Right ventricle myocardium inferior (tissue), 1 donor: ENCODE data around the gene NRAS. TPM values are rescaled to one million over a fixed set of nuclear protein-coding genes. Genes with fewer than 3 reads are reported as not detected.

Experiments used
- ATAC-seq: fragments of 200-7000 bp; cut with Tn5 transposase; one replicate; pipeline ENCODE4 v1.9.1; 2020; ENCODE audit warnings: mild to moderate bottlenecking, moderate library complexity
- DNase-seq: peaks from one replicate; pipeline ENCODE4 v3.0.0; 2021; ENCODE audit errors: missing footprints
- intact Hi-C: fragments of 100-400 bp; cut with DNase I; formaldehyde crosslinking; loops from one replicate; pipeline ENCODE4 v1.11.0; 2022
- total RNA-seq: library from RNA; stranded (reverse); fragmentation: NEBNext Ultra II Directional; extraction: Animal tissue kit (Norgen Biotek cat#: 25700); gene quantifications from one replicate; pipeline ENCODE4 v1.2.1, GENCODE V29; 2021
- donor health status: DM: no; HTN: yes; CAD: no; lungs with severe emphysema.

NRAS gene
- total RNA-seq, 1 donor from 2014 or later = 7.2 TPM

- ATAC-seq (no peak), DNase-seq (no peak)
- intact Hi-C loops = no loop called here
Measured at GRCh38 chr1:114694540-114695310, 21.8 kb downstream of the NRAS start.

DNA sequence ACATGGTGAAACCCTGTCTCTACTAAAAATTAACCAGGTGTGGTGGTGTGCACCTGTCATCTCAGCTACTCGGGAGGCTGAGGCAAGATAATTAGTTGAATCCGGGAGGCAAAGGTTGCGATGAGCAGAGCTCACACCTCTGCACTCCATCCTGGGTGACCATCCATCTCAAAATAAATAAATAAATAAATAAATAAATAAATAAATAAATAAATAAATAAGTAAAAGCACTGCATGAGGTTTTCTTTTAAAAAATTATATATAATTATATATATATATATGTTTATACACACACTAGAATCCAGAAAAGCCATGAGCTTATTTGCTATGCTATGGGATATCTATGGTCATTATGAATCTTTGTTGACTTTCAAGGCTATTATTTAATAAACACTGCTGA lies 23.6 kb downstream of the NRAS start:
- no peak for DNase-seq
- no peak for ATAC-seq

GRCh38 chr1:114691061-114691460 lies 25.5 kb downstream of the NRAS start:
- intact Hi-C loops = no loop called here
- no peak for DNase-seq
- ATAC-seq = no peak

More for the DNA sequence above, 23.6 kb downstream of the NRAS start:
- intact Hi-C loops = no loop called here

DNA sequence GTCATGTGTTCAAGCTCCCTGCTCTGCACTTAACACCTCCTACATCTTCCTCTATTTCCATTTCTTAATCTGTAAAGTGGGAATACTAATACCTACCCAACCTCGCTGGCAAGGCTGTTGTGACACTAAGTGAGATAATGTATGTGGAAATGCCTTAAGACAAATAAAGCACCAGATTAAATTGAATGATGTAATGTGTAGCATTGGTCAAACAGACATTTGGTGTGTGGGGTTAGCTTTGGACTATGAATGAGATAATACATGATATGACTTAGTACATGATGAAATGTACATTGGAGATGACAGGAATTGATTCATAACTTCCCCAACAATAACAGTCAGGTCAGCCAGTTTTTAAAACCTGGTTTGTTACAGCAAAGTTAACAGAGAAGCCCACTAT lies 26.4 kb downstream of the NRAS start:
- no peak for DNase-seq
- no peak for ATAC-seq
- intact Hi-C loops = no loop called here

DNA sequence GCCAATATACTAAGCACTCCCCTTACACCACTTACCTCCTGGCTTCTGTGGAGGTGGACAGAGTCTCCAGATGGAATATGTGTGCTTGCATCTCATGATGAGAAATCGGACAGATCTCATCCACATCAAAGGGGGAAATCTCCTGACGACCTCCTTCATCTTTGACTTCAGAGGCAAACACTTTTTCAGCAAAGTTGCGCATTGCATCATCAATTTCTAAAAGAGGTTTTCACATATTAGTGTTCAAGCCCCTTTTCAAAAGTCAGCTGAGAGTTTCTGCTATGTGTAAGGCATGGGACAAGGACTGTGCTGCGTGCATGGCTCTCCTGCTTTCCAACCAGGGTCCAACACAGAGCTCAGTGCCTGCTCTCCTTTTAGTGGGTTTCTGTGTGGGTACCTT lies 28.0 kb downstream of the NRAS start:
- intact Hi-C loops = no loop called here
- no peak for ATAC-seq
- DNase-seq = no peak

DNA sequence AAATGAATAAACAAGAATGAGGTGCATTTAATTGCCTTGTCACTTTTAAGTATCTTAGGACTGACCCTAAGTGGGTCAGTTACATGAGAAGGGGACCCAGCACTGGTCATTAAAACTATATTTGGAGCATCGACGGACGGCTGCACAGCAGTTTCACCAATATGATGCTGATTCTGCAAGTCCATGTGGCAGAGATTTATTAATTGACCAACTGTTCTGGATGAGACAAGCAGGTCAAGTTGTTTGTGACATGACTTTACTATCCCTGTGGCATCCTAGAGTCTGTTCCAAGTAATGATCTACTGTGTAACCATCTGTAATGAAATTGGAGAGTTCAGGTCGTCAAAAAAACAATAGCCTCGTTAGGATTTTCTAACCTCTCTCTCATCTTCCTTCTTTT lies 30.7 kb downstream of the NRAS start:
- intact Hi-C loops = no loop called here
- no peak for ATAC-seq

GRCh38 chr1:114677691-114678090 lies 38.9 kb downstream of the NRAS start:
- DNase-seq = no peak
- ATAC-seq = no peak
- intact Hi-C loops = no loop called here

More for the DNA sequence above, 30.7 kb downstream of the NRAS start:
- no peak for DNase-seq

GRCh38 chr1:114676115-114676514 lies 40.5 kb downstream of the NRAS start:
- DNase-seq (no peak), ATAC-seq (no peak)
- intact Hi-C loops = no loop called here

DNA sequence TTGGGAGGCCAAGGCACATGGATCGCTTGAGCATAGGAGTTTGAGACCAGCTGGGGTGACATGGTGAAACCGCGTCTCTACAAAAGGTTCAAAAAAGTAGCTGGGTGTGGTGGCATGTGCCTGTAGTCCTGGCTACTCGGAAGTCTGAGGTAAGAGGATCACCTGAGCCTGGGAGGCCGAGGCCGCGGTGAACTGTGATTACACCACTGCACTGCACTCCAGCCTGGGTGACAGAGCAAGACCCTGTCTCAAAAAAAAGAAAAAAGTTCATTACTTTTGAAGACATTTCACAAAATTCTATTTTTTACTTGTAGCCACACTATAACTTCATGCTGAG lies 44.7 kb downstream of the NRAS start:
- DNase-seq (no peak), ATAC-seq (no peak)
- intact Hi-C loops = loop anchor here (5.0 kb wide), 2 partner anchors 90 to 325 kb away; partner anchors contain the start of gene BCAS2

GRCh38 chr1:114671011-114671938 lies 45.3 kb downstream of the NRAS start:
- intact Hi-C loops = loop anchor here (5.0 kb wide), 2 partner anchors 89 to 324 kb away; partner anchors contain the start of gene BCAS2
- ATAC-seq = no peak

DNA sequence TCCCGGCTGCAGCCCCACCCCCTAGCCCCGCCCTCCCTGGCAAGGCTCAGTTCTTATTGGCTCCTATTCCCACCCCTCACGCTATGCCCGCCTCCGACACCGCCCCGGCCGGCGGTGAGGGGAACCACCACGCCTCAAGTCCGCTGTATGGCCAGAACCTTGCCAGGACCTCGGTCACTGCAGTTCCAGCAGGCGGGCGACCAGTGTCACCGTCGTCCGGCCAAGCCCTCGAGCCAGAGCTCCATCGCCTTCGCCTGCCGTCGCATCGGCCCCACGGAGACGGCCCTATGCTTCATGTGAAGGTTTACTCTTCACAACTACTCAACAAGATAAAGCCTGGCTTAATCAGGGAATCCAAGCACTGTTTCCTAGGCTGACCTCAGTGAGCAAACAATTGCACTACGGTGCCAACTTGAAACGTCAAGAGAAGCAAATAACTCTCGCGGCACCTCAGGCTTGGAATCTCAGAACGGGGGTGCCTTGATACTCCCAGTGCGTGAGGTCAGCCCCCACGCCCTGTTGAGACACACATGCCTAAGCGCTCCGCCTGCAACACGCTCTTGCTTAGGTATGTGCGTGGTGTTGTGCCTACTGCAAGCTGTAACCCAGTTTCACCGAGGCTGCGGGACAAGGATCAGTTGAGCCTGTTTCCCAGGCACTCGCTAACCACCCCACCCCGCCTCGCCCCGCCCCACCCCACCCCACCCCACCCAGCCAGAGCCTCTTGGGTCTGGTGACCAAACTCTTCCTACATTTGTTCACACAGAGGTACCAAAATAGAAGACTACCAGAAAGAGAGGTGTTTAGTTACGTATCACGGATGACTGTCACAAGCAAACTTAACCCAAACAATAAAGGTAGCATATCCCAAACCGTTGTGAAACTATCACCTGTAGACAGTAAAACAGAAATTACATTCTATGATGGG lies 46.2 kb downstream of the NRAS start:
- intact Hi-C loops = loop anchor here (5.0 kb wide), 2 partner anchors 88 to 323 kb away; partner anchors contain the start of gene BCAS2
- ATAC-seq (peak; percentile 100), DNase-seq (peak; percentile 95)

More at GRCh38 chr1:114671011-114671938, 45.3 kb downstream of the NRAS start:
- DNase-seq = no peak

DNA sequence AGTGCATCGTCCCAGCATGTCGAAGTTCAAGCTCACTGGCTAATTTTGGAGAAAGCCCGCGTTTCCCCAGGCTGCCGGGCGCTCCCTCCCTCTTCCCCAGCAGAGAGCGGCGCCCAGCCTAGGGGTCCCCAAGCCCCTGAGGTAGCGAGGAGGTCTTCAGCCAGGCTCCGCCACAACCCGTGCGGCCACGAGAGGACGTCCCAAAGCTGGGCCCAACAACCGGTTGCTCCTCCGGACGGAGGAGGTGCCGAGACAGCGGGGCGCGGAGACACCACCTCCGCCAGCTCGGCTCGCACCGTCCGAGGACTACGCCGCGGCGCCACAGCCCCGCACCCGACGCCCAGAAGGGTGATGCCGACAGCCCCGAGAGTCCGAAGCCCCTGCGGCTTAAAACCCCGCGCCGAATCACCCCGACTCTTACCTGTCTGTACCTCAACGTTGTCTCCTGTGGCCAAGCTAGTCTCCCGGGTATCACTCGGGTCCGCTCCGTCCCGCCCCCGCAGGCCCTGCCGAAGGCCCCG lies 46.9 kb downstream of the NRAS start, which contains the start of gene DENND2C:
Gene DENND2C (minus strand): TSS at position 488 of the 521 bp plus-strand sequence. CDS start 44,065 bp downstream, outside the sequence.
- ATAC-seq = peak; percentile 66
- no peak for DNase-seq
- intact Hi-C loops = loop anchor here (2.0 to 5.0 kb wide), 3 partner anchors 87 to 322 kb away; partner anchors contain the start of gene BCAS2

- intact Hi-C loops = loop anchor here (2.0 kb wide), 1 partner anchor 90 kb away; no protein-coding TSS in a partner anchor
- no peak for ATAC-seq
- no peak for DNase-seq
Measured at GRCh38 chr1:114668784-114669561, 47.6 kb downstream of the NRAS start.

DNA sequence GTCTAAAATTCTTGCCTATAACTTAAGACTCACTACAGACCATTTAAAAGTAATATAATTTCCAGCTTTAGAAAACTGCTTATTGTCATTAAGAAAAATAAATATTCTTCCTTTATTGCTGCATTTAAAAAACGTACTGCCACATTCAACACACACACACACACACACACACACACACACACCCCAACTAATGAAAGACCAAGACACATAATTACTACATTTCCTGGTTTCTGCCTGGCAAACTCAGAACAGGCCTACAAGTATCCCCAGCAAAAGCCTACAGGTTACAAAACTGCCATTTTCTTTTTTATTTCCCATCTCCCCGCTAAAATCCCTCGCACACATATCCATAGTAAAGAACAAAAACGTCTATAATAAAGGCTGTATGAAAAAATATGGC lies 48.2 kb downstream of the NRAS start:
- ATAC-seq = no peak
- intact Hi-C loops = loop anchor here (2.0 kb wide), 1 partner anchor 90 kb away; no protein-coding TSS in a partner anchor

DNA sequence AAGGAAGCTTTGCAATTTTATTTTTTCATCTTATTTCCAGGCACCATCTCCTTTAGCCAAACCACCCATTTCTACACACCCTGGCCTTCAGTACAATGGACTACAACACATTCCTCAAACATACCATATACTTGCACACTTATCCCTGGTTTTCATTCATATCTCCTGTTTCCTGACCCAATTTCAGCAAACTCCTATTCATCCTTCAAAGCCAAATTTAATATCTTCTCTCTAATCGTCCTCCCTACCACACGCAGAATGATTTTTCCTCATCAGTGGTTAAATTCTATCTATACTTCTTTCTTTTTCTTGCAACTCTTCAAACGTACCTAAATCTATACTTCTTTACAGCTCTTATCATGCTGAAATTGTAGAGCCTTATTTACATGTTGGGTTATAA lies 49.6 kb downstream of the NRAS start:
- ATAC-seq (no peak), DNase-seq (no peak)
- intact Hi-C loops = no loop called here

More for the DNA sequence above, 48.2 kb downstream of the NRAS start:
- no peak for DNase-seq

DNA sequence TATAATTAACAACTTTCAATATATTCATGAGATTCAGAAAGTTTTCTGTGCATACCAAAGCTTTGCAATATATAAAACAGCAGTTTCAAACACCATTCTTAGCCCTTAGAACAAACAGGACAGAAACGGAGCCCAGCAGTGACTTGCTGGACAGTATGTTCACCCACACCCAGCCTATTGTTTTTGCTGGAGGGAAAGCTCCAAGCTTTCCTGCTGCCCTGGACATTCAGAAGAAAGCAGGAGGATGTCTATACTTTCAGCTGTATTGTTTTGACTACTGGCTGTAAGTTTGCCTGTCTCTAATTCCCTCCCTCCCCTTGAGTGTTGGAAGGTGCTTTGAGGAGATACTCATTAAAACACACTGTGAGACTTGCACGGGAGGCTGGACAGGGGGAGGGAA lies 56.3 kb downstream of the NRAS start:
- ATAC-seq (no peak), DNase-seq (no peak)
- intact Hi-C loops = no loop called here
